BLaER1 (cell line): Measurements from ENCODE around the gene SPATA18.
"Not testable (repeated sequence)": the region's sequence is repeated elsewhere in the genome, so short reads cannot be mapped to it uniquely, and the experiment has no call there.

ENCODE experiments used
- H3K27ac ChIP-seq: shearing (Covaris generic); formaldehyde crosslinking; 2 replicates; pipeline ENCODE4 v1.8.1; 2022
- H3K27me3 ChIP-seq: shearing (Covaris generic); formaldehyde crosslinking; 2 replicates; pipeline ENCODE4 v1.8.1; 2022
- H3K36me3 ChIP-seq: shearing (Covaris generic); formaldehyde crosslinking; 2 replicates; pipeline ENCODE4 v1.8.1; 2022
- H3K4me1 ChIP-seq: shearing (Covaris generic); formaldehyde crosslinking; 2 replicates; pipeline ENCODE4 v1.8.1; 2022
- H3K4me2 ChIP-seq: shearing (Covaris generic); formaldehyde crosslinking; 2 replicates; pipeline ENCODE4 v1.8.1; 2022
- H3K4me3 ChIP-seq: shearing (Covaris generic); formaldehyde crosslinking; 2 replicates; pipeline ENCODE4 v1.8.1; 2022
- H3K9ac ChIP-seq: shearing (Covaris generic); formaldehyde crosslinking; 2 replicates; pipeline ENCODE4 v1.8.1; 2022
- H3K9me3 ChIP-seq: shearing (Covaris generic); formaldehyde crosslinking; 2 replicates; pipeline ENCODE4 v1.8.1; 2022
- H4K20me1 ChIP-seq: shearing (Covaris generic); formaldehyde crosslinking; 2 replicates; pipeline ENCODE4 v1.8.1; 2022
- Cebpa-rat ChIP-seq: shearing (Covaris generic); IDR thresholded peaks from 2 replicates; pipeline ENCODE4 v1.8.1; 2022

The SPATA18 gene

DNA sequence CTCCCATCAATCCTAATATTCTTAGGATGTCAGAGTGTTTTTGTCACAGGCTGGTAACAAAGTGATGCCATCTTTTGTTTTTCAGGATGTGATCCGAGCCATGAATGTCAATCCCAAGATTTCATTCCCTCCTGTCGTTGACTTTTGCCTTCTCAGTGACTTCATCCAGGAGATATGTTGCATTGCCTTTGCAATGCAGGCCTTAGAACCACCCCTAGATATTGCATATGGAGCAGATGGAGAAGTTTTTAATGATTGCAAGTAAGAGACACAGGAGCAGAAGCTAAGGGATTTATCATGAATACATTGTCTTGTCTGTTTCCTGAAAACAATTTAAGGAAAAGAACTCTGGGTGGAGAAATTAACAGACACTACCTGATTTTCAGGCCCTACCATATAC is 28.6 kb downstream of the SPATA18 start:
- H3K27me3 ChIP-seq = no peaks in the 10 kb centered on the region
- no peak overlapping the region for H3K4me3 ChIP-seq
- H3K27ac ChIP-seq = no peak overlapping the region
- no peaks in the 10 kb centered on the region for H3K36me3 ChIP-seq
- H3K9me3 ChIP-seq = no peaks in the 10 kb centered on the region
- TF ChIP-seq Cebpa-rat = no peak
- H3K4me1 ChIP-seq = no peaks in the 10 kb centered on the region
- H3K9ac ChIP-seq = no peak overlapping the region
- H4K20me1 ChIP-seq = no peaks in the 10 kb centered on the region
- no peak overlapping the region for H3K4me2 ChIP-seq

DNA sequence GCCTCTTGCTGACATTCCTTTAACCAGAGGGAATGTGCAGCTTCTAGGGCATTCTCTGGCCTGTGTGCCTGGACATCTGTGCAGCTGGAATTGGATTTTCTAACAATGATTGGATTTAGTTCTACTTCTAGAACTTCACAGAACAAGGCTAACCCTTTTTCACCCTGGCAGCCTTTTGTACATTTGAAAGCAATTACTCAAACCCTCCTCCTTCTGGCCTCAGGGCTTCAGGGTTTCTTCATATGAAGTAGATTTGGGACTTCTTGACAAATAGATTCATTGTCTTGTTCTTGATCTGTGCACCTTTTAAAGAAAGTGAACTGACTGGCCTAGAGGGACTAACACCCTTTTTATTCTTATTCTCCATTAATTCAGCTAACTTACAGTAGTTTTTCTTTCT is 30.1 kb downstream of the SPATA18 start:
- Histone ChIP-seq H3K27ac (no peak overlapping the region), H4K20me1 (no peaks in the 10 kb centered on the region), H3K4me1 (no peaks in the 10 kb centered on the region), H3K36me3 (no peaks in the 10 kb centered on the region), H3K4me3 (no peak overlapping the region), H3K4me2 (no peak overlapping the region), H3K27me3 (no peaks in the 10 kb centered on the region), H3K9ac (no peak overlapping the region), H3K9me3 (no peaks in the 10 kb centered on the region)
- no peak for TF ChIP-seq Cebpa-rat

DNA sequence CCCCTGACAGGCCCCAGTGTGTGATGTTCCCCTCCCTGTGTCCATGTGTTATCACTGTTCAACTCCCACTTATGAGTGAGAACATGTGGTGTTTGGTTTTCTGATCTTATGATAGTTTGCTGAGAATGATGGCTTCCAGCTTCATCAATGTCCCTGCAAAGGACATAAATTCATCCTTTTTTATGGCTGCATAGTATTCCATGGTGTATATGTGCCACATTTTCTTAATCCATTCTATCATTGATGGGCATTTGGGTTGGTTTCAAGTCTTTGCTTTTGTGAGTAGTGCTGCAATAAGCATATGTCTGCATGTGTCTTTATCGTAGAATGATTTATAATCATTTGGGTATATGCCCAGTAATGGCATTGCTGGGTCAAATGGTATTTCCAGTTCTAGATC is 35.3 kb downstream of the SPATA18 start:
- H3K4me2 ChIP-seq, H3K9ac ChIP-seq, H3K9me3 ChIP-seq, H3K36me3 ChIP-seq, H3K27ac ChIP-seq, H3K4me1 ChIP-seq, H4K20me1 ChIP-seq, H3K27me3 ChIP-seq, H3K4me3 ChIP-seq: not testable (repeated sequence)

DNA sequence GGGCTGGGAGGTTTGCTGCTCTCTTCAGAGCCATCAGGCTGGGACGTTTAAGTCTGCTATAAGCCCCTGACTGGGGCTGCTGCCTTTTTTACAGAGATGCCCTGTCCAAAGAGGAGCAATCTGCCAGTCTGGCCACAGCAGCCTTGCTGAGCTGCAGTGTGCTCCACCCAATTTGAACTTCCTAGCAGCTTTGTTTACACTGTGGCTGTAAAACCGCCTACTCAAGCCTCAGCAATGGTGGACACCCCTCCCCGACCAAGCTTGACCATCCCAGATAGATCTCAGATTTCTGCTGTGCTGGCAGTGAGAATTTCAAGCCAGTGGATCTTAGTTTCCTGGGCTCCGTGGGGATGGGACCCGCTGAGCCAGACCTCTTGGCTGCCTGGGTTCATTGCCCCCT is 40.7 kb downstream of the SPATA18 start:
- H4K20me1 ChIP-seq = no peaks in the 10 kb centered on the region

DNA sequence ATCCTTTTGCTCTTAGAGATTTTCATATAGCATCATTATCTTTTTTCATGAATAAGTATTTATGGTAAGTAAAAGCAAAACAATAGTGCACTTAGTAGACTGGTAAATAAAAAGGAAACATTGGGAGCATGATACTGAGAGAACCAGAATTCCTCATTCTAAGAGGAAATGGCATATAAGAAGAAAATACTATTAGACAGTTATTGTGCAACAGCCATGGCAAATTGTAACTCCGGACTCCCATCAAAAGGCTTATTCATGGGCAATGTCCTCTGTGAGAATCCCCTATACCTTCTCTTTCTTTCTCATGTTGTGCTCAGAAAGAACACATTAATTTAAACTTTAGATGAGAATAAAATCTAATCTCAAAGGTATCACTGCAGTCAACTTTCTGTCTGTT is 42.4 kb downstream of the SPATA18 start:
- Histone ChIP-seq H3K9ac (no peak overlapping the region), H4K20me1 (no peaks in the 10 kb centered on the region), H3K4me1 (no peaks in the 10 kb centered on the region)

More for the DNA sequence above, 40.7 kb downstream of the SPATA18 start:
- Histone ChIP-seq H3K27me3 (no peaks in the 10 kb centered on the region), H3K27ac (no peak overlapping the region), H3K9me3 (no peaks in the 10 kb centered on the region), H3K4me3 (no peak overlapping the region), H3K36me3 (no peaks in the 10 kb centered on the region), H3K4me1 (no peaks in the 10 kb centered on the region), H3K4me2 (no peak overlapping the region), H3K9ac (no peak overlapping the region)
- TF ChIP-seq Cebpa-rat = no peak

DNA sequence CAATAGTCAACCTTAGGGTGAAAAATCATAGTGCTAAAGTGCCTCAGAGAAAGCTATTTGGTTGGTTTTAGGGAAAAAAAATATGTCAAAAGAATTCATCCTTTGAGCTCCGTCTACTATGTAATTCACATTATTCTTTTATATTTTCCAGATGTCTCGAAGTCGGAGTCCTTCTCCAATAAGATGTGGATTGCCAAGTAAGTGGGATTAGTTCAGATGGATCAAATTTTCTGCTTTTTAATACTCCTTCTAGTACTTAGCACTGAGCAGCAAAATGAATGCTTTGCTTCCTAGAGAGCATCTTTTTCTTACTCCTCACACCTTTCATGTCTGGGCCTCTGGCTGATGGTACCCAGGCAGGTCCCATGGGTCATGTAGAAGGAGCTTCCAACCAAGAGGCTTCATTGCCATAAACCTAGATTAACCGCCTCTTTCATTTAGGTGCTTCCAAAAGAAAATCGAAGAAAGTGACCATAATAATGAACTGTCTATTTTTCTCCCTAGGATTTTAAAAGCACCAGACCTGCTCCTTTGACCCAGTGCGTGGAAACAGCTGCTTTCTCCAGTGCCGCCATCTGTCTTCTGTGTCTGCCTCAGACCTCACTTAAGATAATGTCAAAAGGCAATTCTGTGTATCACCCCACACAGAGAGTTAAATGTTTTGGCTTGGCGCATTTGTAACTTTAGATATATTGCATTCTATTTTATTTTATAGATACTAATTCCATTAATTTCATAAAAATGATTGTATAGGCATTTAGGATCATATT is 43.5 kb downstream of the SPATA18 start:
- Histone ChIP-seq H3K4me2 (no peak overlapping the region), H3K27ac (no peak overlapping the region), H3K9ac (no peak overlapping the region), H3K27me3 (no peaks in the 10 kb centered on the region), H4K20me1 (no peaks in the 10 kb centered on the region), H3K4me3 (no peak overlapping the region), H3K9me3 (no peaks in the 10 kb centered on the region), H3K36me3 (no peaks in the 10 kb centered on the region), H3K4me1 (no peaks in the 10 kb centered on the region)
- no peak for TF ChIP-seq Cebpa-rat

More for the DNA sequence above, 42.4 kb downstream of the SPATA18 start:
- H3K36me3 ChIP-seq = no peaks in the 10 kb centered on the region
- no peak overlapping the region for H3K4me3 ChIP-seq
- H3K4me2 ChIP-seq = no peak overlapping the region
- no peaks in the 10 kb centered on the region for H3K27me3 ChIP-seq
- no peak overlapping the region for H3K27ac ChIP-seq
- H3K9me3 ChIP-seq = no peaks in the 10 kb centered on the region
- no peak for TF ChIP-seq Cebpa-rat

DNA sequence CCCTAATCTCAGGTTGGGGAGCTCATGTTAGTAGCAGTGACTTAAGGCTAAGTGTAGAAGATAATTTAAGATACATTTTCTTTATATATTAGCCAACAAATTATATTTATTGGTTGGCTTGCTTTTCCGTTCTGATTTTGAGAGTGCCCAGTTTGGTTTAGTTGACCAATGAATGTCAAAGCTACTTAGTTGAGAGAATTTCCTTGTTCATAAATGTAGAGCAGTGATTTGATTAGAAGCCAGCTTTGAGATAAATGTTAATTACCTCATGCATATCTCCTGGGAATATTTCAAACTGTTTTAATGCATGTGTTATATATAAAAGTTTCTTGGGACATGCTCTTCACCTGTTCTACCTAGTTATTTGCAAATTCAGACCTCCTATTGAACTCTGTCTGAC is 44.3 kb downstream of the SPATA18 start:
- no peaks in the 10 kb centered on the region for H3K9me3 ChIP-seq
- no peak overlapping the region for H3K4me2 ChIP-seq
- H4K20me1 ChIP-seq = no peaks in the 10 kb centered on the region
- no peak for TF ChIP-seq Cebpa-rat
- H3K9ac ChIP-seq = no peak overlapping the region
- no peak overlapping the region for H3K4me3 ChIP-seq
- no peaks in the 10 kb centered on the region for H3K27me3 ChIP-seq
- no peaks in the 10 kb centered on the region for H3K4me1 ChIP-seq
- H3K27ac ChIP-seq = no peak overlapping the region
- no peaks in the 10 kb centered on the region for H3K36me3 ChIP-seq

DNA sequence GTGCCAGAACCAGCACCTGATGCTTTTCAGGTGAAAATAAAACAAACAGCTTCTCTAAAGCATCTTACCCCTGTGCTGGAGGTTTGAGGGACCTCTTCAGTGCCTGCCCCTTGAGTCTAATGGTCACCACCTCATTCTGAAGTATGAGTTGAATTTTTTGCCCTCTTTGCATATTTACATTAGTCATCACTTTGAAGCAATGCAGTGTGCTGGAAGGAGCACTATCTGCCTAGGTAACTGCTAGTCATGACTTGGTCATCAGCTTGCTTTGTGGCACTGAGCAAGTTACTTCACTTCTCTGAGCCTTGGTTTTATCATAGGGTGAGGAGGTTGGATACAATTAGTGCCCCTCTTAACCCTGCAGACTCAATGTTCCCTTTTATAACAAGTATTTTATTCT is 44.9 kb downstream of the SPATA18 start:
- Histone ChIP-seq H3K27me3 (no peaks in the 10 kb centered on the region), H3K36me3 (no peaks in the 10 kb centered on the region), H3K9me3 (no peaks in the 10 kb centered on the region), H3K9ac (no peak overlapping the region), H3K27ac (no peak overlapping the region), H3K4me2 (no peak overlapping the region), H3K4me3 (no peak overlapping the region), H3K4me1 (no peaks in the 10 kb centered on the region), H4K20me1 (no peaks in the 10 kb centered on the region)
- no peak for TF ChIP-seq Cebpa-rat

DNA sequence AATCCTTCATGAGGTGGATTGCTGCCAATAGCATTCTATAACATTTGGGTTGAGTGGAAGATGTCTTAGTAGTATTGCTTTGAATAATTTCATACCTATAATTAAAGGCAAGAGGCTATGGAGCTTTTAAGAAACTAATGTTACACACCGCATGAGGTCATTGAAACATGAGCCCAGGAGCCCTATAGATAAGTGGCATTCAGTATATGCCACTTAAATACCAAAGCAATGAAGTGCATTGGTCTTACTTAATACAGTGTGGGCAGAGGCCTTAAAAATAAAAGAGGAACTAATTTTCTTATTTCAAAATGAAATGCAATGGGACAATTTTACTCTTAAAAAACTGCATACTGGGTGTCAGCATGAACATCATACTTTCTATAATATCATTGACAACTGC is 47.5 kb downstream of the SPATA18 start:
- no peak overlapping the region for H3K4me3 ChIP-seq

DNA sequence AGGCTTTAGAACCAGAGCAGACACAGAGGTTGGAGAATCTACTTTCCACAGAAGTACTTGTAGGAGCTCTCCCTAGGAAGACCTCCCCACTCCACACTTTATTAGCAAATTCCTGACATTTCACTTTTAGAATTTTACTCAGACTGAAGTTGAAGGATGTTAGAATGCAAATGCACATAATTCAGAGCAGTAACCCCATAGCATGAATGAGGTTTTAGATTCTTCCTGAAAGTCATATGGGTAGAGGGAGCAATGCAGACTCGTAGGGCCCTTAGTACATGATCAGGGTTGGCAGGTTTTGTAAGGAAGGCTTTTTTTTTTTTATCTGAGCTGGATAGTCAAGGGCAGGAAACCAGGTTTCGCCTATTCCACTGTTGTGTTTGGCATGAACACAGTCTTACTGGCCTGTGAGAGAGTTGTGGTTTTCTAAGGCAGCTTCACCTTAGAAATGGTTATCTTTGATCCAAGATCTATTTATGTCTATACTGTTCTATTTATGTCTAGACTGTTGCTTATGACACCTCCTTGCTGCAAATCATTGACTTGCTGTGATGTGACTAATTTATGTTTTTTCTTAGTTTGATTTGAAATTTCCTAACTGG is 48.9 kb downstream of the SPATA18 start:
- Histone ChIP-seq H3K27me3 (no peaks in the 10 kb centered on the region), H3K27ac (no peak overlapping the region), H3K9me3 (no peaks in the 10 kb centered on the region), H3K4me2 (no peak overlapping the region), H3K9ac (no peak overlapping the region), H4K20me1 (no peaks in the 10 kb centered on the region), H3K4me1 (no peaks in the 10 kb centered on the region), H3K36me3 (no peaks in the 10 kb centered on the region), H3K4me3 (no peak overlapping the region)
- no peak for TF ChIP-seq Cebpa-rat

More for the DNA sequence above, 47.5 kb downstream of the SPATA18 start:
- TF ChIP-seq Cebpa-rat = no peak
- Histone ChIP-seq H3K4me1 (no peaks in the 10 kb centered on the region), H3K9ac (no peak overlapping the region), H4K20me1 (no peaks in the 10 kb centered on the region), H3K27me3 (no peaks in the 10 kb centered on the region), H3K36me3 (no peaks in the 10 kb centered on the region), H3K9me3 (no peaks in the 10 kb centered on the region), H3K27ac (no peak overlapping the region), H3K4me2 (no peak overlapping the region)

DNA sequence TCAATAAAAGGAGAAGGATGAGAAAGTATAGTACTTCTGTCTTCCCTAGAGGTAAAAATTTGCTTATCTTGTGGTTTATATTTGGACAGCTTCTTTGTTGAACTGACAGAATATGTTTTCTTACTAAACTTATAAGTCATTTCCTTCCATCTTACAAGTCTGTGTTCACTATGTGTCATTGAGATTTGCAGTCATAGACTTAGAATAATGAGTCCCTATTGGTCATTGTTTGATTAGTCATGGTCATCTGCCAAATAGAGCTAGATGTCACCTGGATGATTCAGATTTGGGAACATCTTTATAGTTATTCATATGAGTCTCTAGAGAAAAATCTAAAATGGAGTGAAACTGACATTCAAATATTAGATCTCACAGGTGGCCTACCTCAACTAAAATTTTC is 51.5 kb downstream of the SPATA18 start:
- H3K4me3 ChIP-seq = no peak overlapping the region
- H3K4me1 ChIP-seq = no peaks in the 10 kb centered on the region
- no peaks in the 10 kb centered on the region for H3K36me3 ChIP-seq
- no peak overlapping the region for H3K4me2 ChIP-seq
- no peaks in the 10 kb centered on the region for H4K20me1 ChIP-seq
- no peak for TF ChIP-seq Cebpa-rat
- H3K9me3 ChIP-seq = no peaks in the 10 kb centered on the region
- no peak overlapping the region for H3K27ac ChIP-seq
- H3K27me3 ChIP-seq = no peaks in the 10 kb centered on the region
- no peak overlapping the region for H3K9ac ChIP-seq
